ENCODE measurements around the gene FAM20A.
A peak's percentile ranks its signal among the peaks of the same experiment; 100 is the strongest.

FAM20A gene

DNA sequence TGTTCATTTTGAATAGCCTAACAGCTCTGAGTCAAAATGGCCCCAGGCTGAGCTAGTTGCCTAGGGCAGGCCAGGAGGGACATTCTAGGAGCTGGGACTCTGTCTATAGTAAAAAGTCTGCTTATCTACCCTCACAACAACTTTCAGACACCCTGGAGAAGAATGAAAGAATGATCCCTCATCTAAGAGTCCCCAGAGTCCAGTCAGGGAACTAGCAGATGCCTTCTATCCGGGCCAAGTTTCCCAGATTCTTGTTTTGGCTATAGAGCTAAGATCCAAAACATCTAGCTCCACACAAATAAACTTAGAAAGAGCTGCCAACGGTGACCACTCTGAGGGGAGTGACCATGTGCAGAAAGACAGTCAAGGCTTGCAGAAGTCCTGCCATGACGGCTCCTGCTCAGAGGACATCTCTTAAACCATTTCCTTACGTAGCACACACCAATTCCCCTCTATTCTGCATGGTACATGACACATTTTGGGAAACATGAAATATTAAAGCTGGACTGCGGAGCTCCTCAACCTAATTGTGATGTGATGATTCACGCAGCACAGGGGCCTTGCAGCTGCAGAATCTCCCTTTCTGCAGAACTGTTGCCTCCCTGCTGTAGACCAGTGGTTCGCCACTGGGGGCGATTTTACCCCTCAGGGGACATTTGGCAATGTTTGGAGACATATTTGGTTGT lies 24.2 kb downstream of the FAM20A start:
- peak; percentile 63 for DNase-seq (ENCODE audit: extremely low read depth, low read depth)
- H3K4me3 ChIP-seq (replicated peaks; ENCODE audit: low read depth, low read length), result no peak overlapping the region

DNA sequence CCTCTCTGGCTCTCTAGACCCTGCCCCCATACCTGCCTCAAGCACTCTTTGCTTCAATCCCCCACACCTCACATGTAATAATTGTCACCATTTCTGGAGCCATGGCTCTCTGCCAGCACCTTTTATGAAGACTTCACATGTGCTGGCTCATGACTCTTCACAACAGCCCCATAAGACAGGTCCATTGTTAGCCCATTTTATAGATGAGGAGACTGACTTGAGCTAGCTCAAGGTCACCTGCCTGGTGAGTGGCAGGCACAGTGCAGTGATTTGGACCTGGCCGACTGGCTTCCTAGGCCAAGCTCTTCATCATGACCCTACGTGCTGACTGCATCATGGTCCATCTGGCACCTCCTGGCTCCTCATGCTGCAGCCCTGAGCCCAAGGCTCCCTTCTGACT lies 25.0 kb downstream of the FAM20A start:
- H3K4me3 ChIP-seq (replicated peaks; ENCODE audit: low read depth, low read length), result no peak overlapping the region
- DNase-seq (ENCODE audit: extremely low read depth, low read depth), result no peak
- TF ChIP-seq, protein P1, sequence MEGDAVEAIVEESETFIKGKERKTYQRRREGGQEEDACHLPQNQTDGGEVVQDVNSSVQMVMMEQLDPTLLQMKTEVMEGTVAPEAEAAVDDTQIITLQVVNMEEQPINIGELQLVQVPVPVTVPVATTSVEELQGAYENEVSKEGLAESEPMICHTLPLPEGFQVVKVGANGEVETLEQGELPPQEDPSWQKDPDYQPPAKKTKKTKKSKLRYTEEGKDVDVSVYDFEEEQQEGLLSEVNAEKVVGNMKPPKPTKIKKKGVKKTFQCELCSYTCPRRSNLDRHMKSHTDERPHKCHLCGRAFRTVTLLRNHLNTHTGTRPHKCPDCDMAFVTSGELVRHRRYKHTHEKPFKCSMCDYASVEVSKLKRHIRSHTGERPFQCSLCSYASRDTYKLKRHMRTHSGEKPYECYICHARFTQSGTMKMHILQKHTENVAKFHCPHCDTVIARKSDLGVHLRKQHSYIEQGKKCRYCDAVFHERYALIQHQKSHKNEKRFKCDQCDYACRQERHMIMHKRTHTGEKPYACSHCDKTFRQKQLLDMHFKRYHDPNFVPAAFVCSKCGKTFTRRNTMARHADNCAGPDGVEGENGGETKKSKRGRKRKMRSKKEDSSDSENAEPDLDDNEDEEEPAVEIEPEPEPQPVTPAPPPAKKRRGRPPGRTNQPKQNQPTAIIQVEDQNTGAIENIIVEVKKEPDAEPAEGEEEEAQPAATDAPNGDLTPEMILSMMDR (IDR thresholded peaks at IDR 0.05; ENCODE audit: low read depth, low read length, missing control alignments), result no peak

More for the DNA sequence above, 24.2 kb downstream of the FAM20A start:
- TF ChIP-seq, protein P1 (IDR thresholded peaks at IDR 0.05; ENCODE audit: low read depth, low read length, missing control alignments), result peak; percentile 43

DNA sequence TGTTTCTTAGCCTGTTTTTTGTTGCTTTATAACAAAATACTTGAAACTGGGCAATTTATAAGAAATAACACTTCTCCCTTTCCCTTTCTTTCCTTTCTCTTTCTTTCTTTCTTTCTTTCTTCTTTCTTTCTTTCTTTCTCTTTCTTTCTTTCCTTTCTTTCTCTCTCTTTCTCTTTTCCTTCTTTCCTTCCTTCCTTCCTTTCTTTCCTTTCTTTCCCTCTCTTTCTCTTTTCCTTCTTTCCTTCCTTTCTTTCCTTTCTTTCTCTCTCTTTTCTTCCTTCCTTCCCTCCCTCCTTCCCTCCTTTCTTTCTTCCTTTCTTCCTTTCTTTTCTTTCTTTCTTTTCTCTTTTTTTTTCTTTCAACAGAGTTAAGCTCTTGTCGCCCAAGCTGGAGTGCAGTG lies 27.8 kb downstream of the FAM20A start:
- no peak for DNase-seq (ENCODE audit: extremely low read depth, low read depth)
- TF ChIP-seq, protein P1 (IDR thresholded peaks at IDR 0.05; ENCODE audit: low read depth, low read length, missing control alignments), result no peak
- no peak overlapping the region for H3K4me3 ChIP-seq (replicated peaks; ENCODE audit: low read depth, low read length)

DNA sequence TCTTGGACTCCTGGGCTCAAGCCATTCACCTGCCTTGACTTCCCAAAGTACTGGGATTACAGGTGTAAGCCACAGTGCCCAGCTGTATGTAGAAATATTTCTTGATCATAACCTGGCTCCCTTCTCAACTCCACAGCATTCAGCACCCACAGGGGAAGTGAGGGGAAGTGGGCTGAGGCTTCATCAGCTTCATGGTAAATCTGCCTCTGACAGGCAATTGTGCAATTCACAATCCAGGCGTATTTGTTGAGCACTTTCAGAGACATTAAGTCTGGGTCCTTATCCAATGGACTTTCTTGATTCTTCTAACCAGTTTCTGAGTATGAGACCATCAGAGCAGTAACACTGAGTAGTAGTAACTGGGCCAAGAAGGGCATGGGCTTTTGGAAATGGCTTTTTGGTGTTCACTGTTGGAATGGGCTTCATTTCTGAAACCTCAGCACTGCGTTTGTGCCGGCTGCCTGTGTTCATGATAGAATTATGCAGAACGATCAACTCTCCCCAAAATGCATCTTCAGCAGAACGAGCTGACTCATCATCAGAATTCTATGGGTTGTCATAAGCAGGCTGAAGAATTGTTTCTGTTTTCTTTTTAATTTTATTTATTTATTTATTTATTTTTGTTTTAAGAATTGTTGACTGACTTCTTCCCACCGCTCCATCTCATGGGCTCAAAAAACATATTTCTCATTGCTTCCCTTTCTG lies 28.9 kb downstream of the FAM20A start:
- no peak overlapping the region for H3K4me3 ChIP-seq (replicated peaks; ENCODE audit: low read depth, low read length)
- no peak for DNase-seq (ENCODE audit: extremely low read depth, low read depth)
- TF ChIP-seq, protein P1 (IDR thresholded peaks at IDR 0.05; ENCODE audit: low read depth, low read length, missing control alignments), result no peak

DNA sequence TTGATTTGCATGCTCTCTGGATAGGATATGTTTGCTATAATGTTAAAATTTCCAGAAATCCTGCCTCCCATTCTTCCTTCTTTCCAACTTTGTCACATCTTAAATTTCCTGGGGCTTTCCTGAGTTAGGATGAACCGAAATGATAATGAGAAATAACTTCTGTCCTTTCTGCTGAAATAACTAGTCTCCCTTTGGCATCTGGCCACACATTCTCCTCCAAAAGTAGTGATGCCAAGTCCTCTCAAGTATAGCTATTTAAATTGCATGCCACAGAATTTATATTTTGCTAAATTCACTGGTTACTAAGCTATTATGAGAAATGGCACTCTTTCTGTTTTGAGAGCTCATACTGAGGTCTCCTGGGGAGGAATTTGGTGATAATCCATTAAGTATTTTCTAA lies 30.6 kb downstream of the FAM20A start:
- DNase-seq (ENCODE audit: extremely low read depth, low read depth), result no peak
- H3K4me3 ChIP-seq (replicated peaks; ENCODE audit: low read depth, low read length), result no peak overlapping the region
- TF ChIP-seq, protein P1 (IDR thresholded peaks at IDR 0.05; ENCODE audit: low read depth, low read length, missing control alignments), result no peak

DNA sequence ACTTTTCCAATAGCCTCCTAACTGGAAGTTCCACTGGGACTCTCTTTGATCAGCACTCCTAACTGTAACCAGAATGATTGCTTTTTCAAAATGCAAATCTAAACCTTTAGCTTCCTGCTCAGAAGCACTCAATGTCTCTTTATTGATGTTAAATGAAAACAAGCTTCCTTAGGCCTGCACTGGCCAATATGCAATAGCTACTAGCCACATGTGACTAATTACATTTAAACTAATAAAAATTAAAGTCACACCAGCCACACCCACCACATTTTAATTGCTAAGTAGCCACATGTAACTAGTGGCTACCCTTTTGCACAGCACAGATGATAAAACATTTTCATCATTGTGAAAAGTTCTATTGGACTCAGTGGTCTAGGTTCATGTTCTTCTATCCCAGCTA lies 31.8 kb downstream of the FAM20A start:
- no peak for DNase-seq (ENCODE audit: extremely low read depth, low read depth)
- TF ChIP-seq, protein P1 (IDR thresholded peaks at IDR 0.05; ENCODE audit: low read depth, low read length, missing control alignments), result no peak
- H3K4me3 ChIP-seq (replicated peaks; ENCODE audit: low read depth, low read length), result no peak overlapping the region
